HL-60 (cell line): ENCODE results near the gene ZBP1.

Experiments
- POLR2AphosphoS5 ChIP-seq: IDR thresholded peaks from 2 replicates; pipeline ENCODE4 v1.6.1; 2012; ENCODE audit warnings: low read depth
- TF ChIP-seq, protein P1 (sequence below): IDR thresholded peaks from one replicate; pipeline ENCODE4 v1.5.1; 2011; ENCODE audit warnings: low read length, control low read depth, inconsistent platforms; ENCODE audit not compliant: insufficient read depth
- TF ChIP-seq, protein P2 (sequence below): IDR thresholded peaks from 2 replicates; pipeline ENCODE4 v1.6.1; 2012; ENCODE audit warnings: low read depth; ENCODE audit not compliant: insufficient replicate concordance

DNA sequence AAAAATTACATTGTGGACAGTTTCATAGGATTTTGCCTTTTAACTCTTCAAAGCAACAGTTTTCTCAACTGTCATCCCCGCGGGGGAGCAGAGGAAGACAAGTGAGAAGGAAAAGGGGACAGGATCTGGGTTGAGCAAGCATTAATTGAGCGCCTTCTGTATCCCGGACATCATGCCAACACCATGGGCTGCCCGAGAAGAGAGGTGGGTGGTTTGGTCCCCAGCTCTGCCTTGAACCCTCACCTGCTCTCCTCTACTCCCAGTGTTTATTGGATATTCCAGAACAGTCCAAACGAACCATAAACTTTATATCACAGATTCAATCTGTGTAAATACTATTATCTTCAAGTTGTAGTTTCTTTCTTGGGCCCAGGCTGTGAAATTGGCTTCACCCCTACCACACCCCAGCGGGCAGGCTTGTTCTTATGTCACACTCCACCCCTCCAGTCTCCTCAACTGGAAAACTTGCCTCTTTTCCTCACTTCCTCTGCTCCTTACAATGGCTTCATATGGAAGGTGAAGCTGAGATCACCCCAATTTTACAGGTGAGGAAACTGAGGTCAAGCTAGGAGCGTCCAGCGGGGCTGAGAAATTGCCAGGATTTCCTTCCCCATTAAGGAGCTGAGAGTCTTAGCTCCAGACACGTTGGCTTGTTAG lies 53.3 kb downstream of the ZBP1 start:
- TF ChIP-seq, protein P1, sequence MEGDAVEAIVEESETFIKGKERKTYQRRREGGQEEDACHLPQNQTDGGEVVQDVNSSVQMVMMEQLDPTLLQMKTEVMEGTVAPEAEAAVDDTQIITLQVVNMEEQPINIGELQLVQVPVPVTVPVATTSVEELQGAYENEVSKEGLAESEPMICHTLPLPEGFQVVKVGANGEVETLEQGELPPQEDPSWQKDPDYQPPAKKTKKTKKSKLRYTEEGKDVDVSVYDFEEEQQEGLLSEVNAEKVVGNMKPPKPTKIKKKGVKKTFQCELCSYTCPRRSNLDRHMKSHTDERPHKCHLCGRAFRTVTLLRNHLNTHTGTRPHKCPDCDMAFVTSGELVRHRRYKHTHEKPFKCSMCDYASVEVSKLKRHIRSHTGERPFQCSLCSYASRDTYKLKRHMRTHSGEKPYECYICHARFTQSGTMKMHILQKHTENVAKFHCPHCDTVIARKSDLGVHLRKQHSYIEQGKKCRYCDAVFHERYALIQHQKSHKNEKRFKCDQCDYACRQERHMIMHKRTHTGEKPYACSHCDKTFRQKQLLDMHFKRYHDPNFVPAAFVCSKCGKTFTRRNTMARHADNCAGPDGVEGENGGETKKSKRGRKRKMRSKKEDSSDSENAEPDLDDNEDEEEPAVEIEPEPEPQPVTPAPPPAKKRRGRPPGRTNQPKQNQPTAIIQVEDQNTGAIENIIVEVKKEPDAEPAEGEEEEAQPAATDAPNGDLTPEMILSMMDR, result no peak
- TF ChIP-seq POLR2AphosphoS5, result no peak
- TF ChIP-seq, protein P2, sequence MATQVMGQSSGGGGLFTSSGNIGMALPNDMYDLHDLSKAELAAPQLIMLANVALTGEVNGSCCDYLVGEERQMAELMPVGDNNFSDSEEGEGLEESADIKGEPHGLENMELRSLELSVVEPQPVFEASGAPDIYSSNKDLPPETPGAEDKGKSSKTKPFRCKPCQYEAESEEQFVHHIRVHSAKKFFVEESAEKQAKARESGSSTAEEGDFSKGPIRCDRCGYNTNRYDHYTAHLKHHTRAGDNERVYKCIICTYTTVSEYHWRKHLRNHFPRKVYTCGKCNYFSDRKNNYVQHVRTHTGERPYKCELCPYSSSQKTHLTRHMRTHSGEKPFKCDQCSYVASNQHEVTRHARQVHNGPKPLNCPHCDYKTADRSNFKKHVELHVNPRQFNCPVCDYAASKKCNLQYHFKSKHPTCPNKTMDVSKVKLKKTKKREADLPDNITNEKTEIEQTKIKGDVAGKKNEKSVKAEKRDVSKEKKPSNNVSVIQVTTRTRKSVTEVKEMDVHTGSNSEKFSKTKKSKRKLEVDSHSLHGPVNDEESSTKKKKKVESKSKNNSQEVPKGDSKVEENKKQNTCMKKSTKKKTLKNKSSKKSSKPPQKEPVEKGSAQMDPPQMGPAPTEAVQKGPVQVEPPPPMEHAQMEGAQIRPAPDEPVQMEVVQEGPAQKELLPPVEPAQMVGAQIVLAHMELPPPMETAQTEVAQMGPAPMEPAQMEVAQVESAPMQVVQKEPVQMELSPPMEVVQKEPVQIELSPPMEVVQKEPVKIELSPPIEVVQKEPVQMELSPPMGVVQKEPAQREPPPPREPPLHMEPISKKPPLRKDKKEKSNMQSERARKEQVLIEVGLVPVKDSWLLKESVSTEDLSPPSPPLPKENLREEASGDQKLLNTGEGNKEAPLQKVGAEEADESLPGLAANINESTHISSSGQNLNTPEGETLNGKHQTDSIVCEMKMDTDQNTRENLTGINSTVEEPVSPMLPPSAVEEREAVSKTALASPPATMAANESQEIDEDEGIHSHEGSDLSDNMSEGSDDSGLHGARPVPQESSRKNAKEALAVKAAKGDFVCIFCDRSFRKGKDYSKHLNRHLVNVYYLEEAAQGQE, result no peak
